Pons (tissue), 1 donor: ENCODE measurements around the gene TMEM120A.
"Not testable (repeated sequence)": the region's sequence is repeated elsewhere in the genome, so short reads cannot be mapped to it uniquely, and the experiment has no call there.

Experiments
- DNase-seq: peaks from one replicate; pipeline ENCODE4 v3.0.0-alpha.2; 2016; ENCODE audit warnings: low spot score

TMEM120A gene

DNA sequence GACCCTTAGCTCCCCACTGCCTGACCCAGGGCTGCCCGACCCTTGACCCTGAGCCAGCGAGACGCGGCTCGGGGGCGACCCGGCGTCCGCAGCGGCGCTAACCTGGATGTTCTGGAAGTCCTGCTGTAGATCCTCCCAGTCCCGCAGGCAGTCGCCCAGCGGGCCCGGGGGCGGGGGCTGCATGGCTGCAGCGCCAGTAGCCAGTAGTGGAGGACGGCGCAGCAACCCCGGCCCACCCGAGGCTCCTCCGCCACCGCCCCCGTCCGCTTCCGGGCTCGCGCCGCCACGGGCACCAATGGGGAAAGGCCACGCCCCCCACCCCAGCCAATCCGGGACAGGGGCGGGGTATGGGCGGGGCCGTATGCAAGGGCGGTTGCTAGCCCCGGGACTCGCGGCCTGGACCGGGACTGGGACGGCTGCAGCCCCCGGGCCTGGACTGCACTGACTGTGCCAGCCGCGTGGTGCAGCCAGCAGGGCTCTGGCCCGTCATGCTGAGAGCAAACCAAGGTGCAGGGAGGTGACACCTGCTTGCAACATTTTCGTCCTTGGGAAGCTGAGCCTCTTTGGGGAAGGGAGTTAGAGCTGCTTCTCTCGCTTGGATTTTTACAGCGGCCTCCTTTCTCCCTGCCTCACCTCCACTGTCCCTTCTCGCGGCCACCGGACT is at the start of gene TMEM120A:
TMEM120A (minus strand) TSS at position 208 of the 664 bp plus-strand sequence; CDS start at position 183, 25 bp downstream.
- DNase-seq, result peak; percentile 91

- DNase-seq, result no peak
These were observed 45.7 kb upstream of the TMEM120A start for GRCh38 chr7:76040126-76040525.

GRCh38 chr7:76037310-76037709 is 42.9 kb upstream of the TMEM120A start:
- no peak for DNase-seq

GRCh38 chr7:76031964-76032363 is 37.6 kb upstream of the TMEM120A start:
- no peak for DNase-seq

- DNase-seq, result not testable (repeated sequence)
These were observed 35.3 kb upstream of the TMEM120A start for GRCh38 chr7:76029682-76030081.

- peak; percentile 76 for DNase-seq
These were observed 28.6 kb upstream of the TMEM120A start for GRCh38 chr7:76023002-76023401.

- no peak for DNase-seq
These were observed 27.8 kb upstream of the TMEM120A start for GRCh38 chr7:76022026-76022780.

GRCh38 chr7:76020031-76020714 is 25.8 kb upstream of the TMEM120A start:
- DNase-seq, result peak; percentile 63

DNA sequence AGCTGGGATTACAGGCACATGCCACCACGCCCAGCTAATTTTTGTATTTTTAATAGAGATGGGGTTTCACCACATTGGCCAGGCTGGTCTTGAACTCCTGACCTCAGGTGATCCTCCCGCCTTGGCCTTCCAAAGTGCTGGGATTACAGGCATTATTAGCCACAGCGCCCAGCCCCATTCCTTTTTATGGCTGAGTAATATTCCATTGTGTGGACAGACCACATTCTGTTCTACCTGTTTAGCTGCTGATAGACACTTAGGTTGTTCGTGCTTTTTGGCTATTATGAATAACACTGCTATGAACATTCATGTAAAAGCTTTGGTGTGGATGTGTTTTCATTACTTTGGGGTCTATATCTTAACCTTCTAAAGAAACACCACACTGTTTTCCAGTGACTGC is 24.1 kb upstream of the TMEM120A start:
- DNase-seq, result not testable (repeated sequence)

- DNase-seq, result no peak
These were observed 22.0 kb upstream of the TMEM120A start for GRCh38 chr7:76016191-76016947.

GRCh38 chr7:76011442-76011861 is 17.1 kb upstream of the TMEM120A start:
- no peak for DNase-seq

- DNase-seq, result no peak
These were observed 15.5 kb upstream of the TMEM120A start for GRCh38 chr7:76009672-76010600.

GRCh38 chr7:76008156-76008687 is 13.8 kb upstream of the TMEM120A start:
- DNase-seq, result no peak

- not testable (repeated sequence) for DNase-seq
These were observed 10.6 kb upstream of the TMEM120A start for GRCh38 chr7:76005004-76005403.

DNA sequence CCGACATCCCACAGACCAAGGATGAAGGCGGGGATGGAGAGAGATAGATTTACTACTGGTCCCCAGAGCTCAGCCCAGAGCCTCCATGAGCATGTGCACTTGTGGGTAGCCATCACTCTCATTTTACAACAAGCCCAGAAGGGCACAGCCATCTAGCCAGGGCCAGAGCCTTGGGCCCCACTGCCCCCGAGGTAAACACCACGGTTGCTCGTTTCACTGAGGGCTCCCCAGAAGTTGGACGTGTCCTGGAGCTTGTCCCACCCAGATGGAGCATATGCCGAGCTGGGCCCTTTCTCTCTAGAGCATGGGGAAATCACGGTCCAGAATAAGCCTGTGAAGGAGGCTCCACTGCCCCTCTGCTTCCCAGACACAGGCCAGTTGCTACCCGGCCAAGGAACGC is 9.0 kb upstream of the TMEM120A start:
- DNase-seq, result no peak

- DNase-seq, result no peak
These were observed 8.4 kb upstream of the TMEM120A start for GRCh38 chr7:76002822-76003221.

DNA sequence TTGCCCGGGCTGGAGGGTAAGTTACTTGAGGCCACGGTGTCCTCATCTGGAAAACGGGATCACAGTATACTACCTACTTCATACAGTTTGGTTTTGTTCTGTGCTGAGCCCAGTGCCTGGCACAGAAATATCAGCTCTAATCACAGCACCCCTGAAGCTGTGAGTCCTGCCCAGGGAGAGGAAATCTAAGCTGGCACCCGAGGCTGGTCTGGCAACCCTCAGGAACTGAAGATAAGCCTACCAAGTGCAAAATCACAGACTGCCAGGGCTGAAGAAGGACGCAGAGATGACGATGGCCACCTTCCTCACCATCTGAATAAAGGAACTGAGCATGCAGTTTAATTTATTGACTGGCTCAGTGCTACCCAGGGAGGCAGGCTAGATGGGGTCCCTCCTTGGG is 7.7 kb upstream of the TMEM120A start:
- no peak for DNase-seq

DNA sequence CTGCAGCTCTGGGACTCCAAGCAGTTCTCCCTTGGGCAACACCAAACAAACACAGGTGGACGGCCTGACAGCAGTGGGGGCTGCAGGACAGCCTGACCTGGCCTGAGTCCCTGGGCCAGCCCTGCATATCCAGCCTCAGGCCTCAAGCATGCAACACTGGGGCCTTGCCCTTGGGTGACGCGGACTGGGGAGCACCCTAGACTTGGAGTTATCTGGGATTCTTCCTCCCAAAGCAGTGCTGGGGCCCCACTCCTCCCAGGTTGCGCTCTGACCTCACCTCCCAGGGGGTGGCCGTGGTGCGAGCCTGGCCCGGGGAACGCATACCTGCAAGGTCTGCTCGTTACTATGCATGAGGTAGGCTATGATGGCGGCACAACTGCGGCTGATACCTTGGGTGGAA is 6.2 kb upstream of the TMEM120A start:
- no peak for DNase-seq

GRCh38 chr7:75998038-75998437 is 3.6 kb upstream of the TMEM120A start:
- DNase-seq, result no peak

GRCh38 chr7:75996476-75996875 is 2.1 kb upstream of the TMEM120A start:
- DNase-seq, result no peak

DNA sequence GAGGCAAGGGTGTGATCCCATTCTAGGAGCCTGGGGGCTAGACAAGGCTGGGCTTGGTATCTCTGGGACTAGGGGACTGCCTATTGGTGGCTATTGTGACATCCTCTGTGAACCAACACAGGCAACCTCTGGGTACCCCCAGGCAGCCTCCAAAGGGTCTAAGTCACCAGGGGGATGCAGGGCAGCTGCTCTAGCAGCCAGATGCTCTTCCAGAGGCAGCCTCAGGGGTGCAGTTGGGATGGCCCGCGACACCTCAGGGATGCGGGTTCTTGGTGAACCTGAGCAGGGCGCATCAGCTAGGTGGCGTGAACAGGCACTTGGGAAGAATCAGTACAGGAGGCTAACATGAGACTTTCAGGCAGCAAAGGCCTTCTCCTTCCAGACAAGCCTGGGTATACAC is 1.6 kb upstream of the TMEM120A start:
- no peak for DNase-seq
